ENCODE results near the gene ZNF697. TPM values are rescaled to one million over a fixed set of nuclear protein-coding genes. Genes with fewer than 3 reads are reported as not detected.
"Not testable (repeated sequence)": the region's sequence is repeated elsewhere in the genome, so short reads cannot be mapped to it uniquely, and the experiment has no call there.

The ZNF697 gene
- total RNA-seq, 4 donors from 2014 or later: 10.8 to 17.9 (median 11.9) TPM

GRCh38 chr1:119605686-119606085 is 42.4 kb downstream of the ZNF697 start:
- H3K4me1 ChIP-seq: peaks cover 4 to 6% of the 10 kb centered on the region in 2 donors
- TF ChIP-seq CTCF (IDR thresholded peaks at IDR 0.05) (no peak), POLR2A (IDR thresholded peaks at IDR 0.05) (no peak)
- DNase-seq: no peak
- no peak overlapping the region for H3K4me3 ChIP-seq (replicated peaks in 1 of 3)
- no peaks in the 10 kb centered on the region for H3K27me3 ChIP-seq
- no peak overlapping the region for H3K27ac ChIP-seq
- H3K9me3 ChIP-seq: no peaks in the 10 kb centered on the region
- WGBS, 2 donors: 89 to 94% methylated on average over 3 of the region's 3 CpGs
- intact Hi-C loops (cut with DNase I): no loop called here
- no peaks in the 10 kb centered on the region for H3K36me3 ChIP-seq

GRCh38 chr1:119605080-119605479 is 43.0 kb downstream of the ZNF697 start:
- DNase-seq; intact Hi-C loops (cut with DNase I): not testable (repeated sequence)
- 86 to 95% methylated on average over 8 of the region's 8 CpGs for WGBS, 2 donors

GRCh38 chr1:119603695-119604094 is 44.4 kb downstream of the ZNF697 start:
- 95 to 97% methylated on average over 6 of the region's 6 CpGs for WGBS, 2 donors

More at GRCh38 chr1:119605080-119605479, 43.0 kb downstream of the ZNF697 start:
- H3K27ac ChIP-seq; H3K9me3 ChIP-seq; H3K36me3 ChIP-seq; H3K4me3 ChIP-seq (replicated peaks in 1 of 3); H3K27me3 ChIP-seq; H3K4me1 ChIP-seq: not testable (repeated sequence)

GRCh38 chr1:119603241-119603640 is 44.8 kb downstream of the ZNF697 start:
- 89% methylated on average over 3 of the region's 3 CpGs for WGBS, 2 donors
- intact Hi-C loops (cut with DNase I); H3K27ac ChIP-seq; H3K4me3 ChIP-seq (replicated peaks in 1 of 3); H3K4me1 ChIP-seq; DNase-seq; H3K9me3 ChIP-seq; H3K36me3 ChIP-seq; H3K27me3 ChIP-seq: not testable (repeated sequence)

More at GRCh38 chr1:119603695-119604094, 44.4 kb downstream of the ZNF697 start:
- Histone ChIP-seq H3K27me3 (no peaks in the 10 kb centered on the region), H3K36me3 (no peaks in the 10 kb centered on the region), H3K9me3 (no peaks in the 10 kb centered on the region), H3K4me3 (replicated peaks in 1 of 3) (no peak overlapping the region), H3K27ac (no peak overlapping the region), H3K4me1 (peaks cover 4 to 6% of the 10 kb centered on the region in 2 donors)
- TF ChIP-seq POLR2A (IDR thresholded peaks at IDR 0.05) (no peak), CTCF (IDR thresholded peaks at IDR 0.05) (no peak)
- DNase-seq: no peak
- intact Hi-C loops (cut with DNase I): no loop called here

GRCh38 chr1:119602789-119603188 is 45.3 kb downstream of the ZNF697 start:
- H3K9me3 ChIP-seq; DNase-seq; H3K27ac ChIP-seq; H3K27me3 ChIP-seq; H3K4me1 ChIP-seq; H3K36me3 ChIP-seq; intact Hi-C loops (cut with DNase I); H3K4me3 ChIP-seq (replicated peaks in 1 of 3): not testable (repeated sequence)
- 86 to 90% methylated on average over 3 of the region's 3 CpGs for WGBS, 2 donors

GRCh38 chr1:119602169-119602568 is 45.9 kb downstream of the ZNF697 start:
- intact Hi-C loops (cut with DNase I): no loop called here
- WGBS, 2 donors: 84 to 87% methylated on average over 2 of the region's 2 CpGs
- no peak for TF ChIP-seq POLR2A (IDR thresholded peaks at IDR 0.05)
- TF ChIP-seq CTCF (IDR thresholded peaks at IDR 0.05): no peak

GRCh38 chr1:119600976-119601375 is 47.1 kb downstream of the ZNF697 start:
- H3K4me3 ChIP-seq (replicated peaks in 1 of 3): no peak overlapping the region
- H3K27ac ChIP-seq: no peak overlapping the region
- intact Hi-C loops (cut with DNase I): no loop called here
- H3K36me3 ChIP-seq: no peaks in the 10 kb centered on the region
- no peaks in the 10 kb centered on the region for H3K9me3 ChIP-seq
- TF ChIP-seq CTCF (IDR thresholded peaks at IDR 0.05) (no peak), POLR2A (IDR thresholded peaks at IDR 0.05) (no peak)
- 57 to 59% methylated on average over 1 of the region's 1 CpG for WGBS, 2 donors
- H3K4me1 ChIP-seq: no peaks in the 10 kb centered on the region
- H3K27me3 ChIP-seq: no peaks in the 10 kb centered on the region
- no peak for DNase-seq

More at GRCh38 chr1:119602169-119602568, 45.9 kb downstream of the ZNF697 start:
- no peak overlapping the region for H3K27ac ChIP-seq
- H3K4me3 ChIP-seq (replicated peaks in 1 of 3): no peak overlapping the region
- no peaks in the 10 kb centered on the region for H3K36me3 ChIP-seq
- no peaks in the 10 kb centered on the region for H3K9me3 ChIP-seq
- DNase-seq: no peak
- H3K4me1 ChIP-seq: peaks cover 0 to 6% of the 10 kb centered on the region in 2 donors
- no peaks in the 10 kb centered on the region for H3K27me3 ChIP-seq

All from thyroid gland (tissue), 4 donors.